GM18868 (cell line): Measurements from ENCODE around the gene TCF3.

Source experiments
- ATAC-seq: cut with Tn5 transposase; IDR thresholded peaks from one replicate; pipeline ENCODE4 v1.9.1; 2021; ENCODE audit warnings: mild to moderate bottlenecking, moderate library complexity; ENCODE audit not compliant: unreplicated experiment

Gene TCF3

DNA sequence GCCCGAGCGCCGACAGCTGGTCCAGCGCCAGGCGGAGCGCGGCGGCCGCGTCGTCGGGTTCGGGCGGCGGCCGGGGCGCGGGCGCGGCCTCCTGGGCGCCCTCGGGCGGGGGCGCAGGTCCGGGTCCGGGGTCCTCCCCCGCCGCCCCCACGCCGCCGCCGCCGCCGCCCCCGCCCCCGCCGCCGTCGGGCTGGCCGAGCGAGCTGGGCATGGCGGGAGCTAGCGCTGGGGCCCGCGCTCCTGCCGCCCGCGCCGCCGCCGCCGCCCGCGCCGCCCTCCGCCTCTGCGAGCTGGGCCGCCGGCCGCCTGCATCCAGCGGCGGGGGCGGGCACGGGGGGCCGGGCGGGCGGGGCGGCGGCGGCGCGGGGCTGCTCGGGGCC, 84.6 kb downstream of the TCF3 start:
- ATAC-seq: no peak

GRCh38 chr19:1567116-1567847, 85.1 kb downstream of the TCF3 start:
- no peak for ATAC-seq

DNA sequence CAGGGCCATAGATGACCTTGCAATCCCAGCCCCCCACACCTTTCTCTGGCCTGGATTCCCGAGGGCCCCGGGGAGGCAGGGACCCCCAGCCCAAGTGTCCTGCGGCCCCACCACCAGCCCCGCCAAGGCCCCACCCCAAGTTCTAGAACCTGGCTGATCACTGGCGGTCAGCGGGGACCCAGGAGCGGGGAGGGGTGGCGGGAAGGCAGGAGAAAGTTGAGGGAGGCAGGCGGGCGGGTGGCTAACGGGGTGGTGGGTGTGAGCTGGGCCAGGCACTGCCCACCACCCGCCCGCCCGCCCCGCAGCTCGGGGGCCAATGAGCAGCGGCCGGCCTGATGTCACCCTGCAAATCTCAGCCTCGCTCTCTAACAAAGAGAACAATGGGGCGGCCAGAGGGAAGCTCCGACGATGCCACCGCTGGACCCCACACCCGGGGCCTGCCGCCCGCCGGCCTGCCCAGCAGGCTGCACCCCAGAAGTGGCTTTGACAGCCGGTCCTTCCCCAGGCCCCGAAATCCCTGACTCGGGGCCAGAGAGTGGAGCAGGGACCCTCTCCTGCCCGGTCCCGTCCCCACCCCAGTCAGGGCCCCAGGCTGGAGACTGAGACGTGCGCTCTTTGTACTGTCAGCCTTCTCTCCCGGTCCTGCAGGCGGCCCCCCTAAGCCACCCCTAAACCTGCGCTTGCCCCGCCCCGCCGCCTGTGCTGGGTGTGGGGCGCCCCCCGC, 85.9 kb downstream of the TCF3 start:
- no peak for ATAC-seq

DNA sequence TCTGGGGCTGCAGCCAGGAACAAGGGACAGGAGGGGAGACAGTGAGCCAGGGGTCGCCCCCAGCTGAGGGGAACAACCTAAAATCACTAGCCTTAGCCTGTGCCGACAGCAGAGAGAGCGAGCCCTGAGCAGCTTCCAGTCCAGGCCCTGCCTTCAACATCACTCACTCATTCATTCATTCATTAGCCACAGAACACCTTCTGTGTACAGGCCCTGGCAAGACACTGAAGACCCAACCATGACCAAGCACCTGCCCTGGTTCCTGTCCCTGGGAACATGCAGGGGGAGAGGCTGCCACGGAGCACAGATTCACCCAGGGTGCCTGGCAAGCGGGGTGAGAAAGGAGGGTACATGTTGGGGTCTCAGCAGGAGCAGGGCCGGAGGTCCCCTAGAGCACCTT, 89.2 kb downstream of the TCF3 start:
- ATAC-seq: no peak

- ATAC-seq: no peak
Observed at GRCh38 chr19:1561236-1561842, 91.1 kb downstream of the TCF3 start.

- no peak for ATAC-seq
Observed at GRCh38 chr19:1560286-1560882, 92.0 kb downstream of the TCF3 start.
